ENCODE data around the gene SAMD4A.
"Not testable (repeated sequence)": the region's sequence is repeated elsewhere in the genome, so short reads cannot be mapped to it uniquely, and the experiment has no call there.

The SAMD4A gene

DNA sequence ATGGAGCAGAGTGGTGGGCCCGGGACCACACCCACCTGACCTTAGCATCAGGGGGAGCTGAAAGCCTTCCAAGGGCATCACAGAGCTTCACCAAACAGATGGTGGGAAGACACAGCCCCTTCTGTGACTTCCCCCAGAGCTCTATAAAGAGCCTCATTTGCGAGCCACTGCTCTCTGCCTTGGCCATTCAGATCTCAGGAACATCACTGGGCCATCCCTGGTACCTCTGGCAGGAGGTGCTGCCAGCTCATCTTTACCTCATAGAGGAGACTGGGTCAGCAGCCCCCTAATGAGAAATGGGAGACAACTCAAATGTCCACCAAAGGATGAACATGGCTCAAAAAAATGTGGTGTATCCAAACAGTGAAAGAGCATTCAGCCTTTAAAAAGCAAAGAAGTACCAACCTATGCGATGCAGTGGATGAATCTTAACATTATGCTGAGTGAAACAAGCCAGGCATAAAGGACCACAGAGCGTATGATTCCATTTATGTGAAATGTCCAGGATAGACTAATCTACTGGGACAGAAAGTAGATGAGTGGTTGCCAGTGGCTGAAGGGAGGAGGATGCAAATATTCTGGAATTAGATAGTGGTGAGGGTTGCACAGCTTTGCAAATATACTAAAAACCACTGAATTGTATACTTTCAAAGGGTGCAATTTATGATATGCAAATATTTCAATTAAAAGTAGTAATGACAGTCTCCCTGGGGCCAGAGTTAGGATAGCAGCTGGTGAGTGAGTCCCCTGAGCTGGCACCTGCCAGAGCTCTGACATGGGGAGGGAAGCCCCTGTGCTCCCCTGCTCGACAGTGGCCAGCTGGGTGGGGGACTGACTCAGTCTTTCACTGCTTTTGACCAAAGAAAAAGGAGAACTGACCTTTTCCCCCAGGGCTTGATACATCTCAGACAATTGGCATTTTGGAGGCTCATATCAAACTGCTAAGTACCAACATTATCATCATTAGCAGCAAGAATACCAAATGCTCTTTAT, 219.1 kb downstream of the SAMD4A start:
- no peak for DNase-seq

DNA sequence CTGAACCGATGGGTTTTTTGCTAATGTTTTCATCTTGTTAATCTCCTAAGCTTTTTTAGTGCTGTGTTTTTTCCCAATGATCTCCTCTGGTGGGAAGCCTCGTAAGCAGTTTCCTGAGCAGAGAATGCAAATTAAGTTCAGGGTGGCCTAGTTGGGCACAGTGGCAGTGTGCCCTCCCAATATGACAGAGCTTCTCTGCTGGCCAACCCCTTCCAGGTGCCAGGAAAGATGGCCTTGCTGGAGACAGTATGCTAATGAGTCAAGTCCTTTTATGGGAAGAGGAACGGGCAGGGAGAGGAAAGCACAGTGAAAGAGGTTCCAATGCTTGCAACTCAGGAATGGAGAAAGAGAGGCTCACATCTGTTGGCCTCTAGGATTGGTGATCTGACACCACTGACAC, 219.9 kb downstream of the SAMD4A start:
- DNase-seq: no peak

DNA sequence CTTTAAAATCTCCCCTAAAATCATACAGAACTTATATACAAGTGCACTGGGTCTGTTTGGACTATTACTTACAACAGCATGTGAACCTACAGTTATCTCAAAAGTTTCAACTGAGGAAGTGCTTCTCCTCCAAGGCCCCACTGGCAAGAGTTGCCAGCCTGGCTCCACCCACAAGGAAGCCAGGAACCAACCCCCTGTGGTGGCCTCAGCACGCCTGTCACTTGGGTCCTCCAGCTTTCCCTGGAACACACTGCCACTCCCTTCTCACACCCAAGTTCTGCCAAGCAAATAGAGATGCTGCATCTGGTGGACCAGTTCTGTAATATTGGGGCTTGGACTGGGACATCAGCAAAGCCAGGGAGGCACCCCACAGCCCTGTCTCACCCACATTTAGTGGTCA, 220.3 kb downstream of the SAMD4A start:
- DNase-seq: no peak

DNA sequence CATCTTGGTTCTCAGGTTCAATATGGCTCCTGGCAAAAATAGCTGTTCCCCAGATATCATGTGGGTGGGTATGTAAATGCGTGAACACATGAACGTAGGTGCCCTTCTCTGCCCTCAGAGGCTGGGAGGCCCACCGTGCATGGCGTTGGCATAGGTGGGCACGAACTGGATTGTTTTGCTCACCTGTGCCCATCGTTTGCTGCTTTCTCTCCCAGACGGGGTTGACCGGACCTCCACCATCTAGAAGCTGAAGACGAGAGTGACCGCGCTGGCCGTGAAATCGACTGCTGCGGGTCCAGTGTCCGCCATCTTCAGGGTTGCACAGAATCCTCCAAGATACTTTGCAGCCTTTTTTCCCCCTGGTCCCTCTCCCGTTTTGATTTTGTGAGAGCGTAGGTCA, 221.8 kb downstream of the SAMD4A start:
- DNase-seq: no peak

DNA sequence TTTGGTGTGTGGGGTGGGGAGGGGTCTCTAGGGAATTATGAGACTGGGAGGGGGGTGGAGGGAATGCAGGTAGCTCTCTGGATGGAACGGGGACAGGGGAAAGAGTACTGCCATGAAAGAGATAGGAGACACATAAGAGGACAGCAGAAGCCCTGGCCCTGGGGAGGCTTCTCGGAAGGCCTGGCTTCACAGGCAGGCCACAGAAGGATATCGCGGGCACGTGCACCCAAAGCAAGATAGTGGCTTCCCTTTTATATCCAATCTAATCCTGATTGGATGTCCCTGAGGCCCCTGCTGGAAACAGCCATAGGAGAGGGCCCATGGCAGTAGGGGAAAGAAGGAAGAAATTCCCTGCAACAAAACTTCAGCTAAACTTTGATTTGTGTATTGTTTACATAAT, 222.2 kb downstream of the SAMD4A start:
- no peak for DNase-seq

DNA sequence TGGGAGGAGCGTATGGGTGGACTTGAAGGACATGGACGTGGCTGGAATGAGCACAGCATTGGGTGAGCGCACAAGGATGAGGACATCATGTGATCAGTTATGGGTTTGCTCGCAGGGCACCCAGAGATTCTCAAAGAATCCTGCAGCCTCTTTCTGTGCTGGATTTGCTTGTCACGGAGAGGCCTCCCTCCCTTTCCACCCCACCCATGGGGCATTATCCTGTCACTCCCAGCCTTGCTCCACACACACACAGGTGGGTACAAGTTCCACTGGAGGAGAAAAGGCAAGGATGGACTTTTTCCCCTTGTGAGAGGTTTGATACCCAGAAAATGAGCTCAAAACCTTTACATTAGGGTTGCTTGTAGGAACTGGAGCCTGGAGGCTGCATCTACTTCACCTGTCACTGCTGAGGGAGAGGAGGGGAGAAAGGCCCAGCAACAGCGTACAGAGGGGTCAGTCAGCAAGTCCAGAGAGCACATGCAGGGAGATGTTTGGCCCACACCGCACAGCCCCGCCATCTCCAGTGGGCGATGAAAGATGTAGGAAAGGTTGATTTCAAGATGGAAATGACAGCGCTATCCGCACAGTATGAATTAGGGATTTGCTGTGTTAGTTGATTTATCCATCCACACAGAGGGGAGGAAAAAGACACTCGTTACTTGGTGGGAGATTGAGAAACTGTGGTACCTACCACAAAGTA, 223.0 kb downstream of the SAMD4A start:
- no peak for DNase-seq

DNA sequence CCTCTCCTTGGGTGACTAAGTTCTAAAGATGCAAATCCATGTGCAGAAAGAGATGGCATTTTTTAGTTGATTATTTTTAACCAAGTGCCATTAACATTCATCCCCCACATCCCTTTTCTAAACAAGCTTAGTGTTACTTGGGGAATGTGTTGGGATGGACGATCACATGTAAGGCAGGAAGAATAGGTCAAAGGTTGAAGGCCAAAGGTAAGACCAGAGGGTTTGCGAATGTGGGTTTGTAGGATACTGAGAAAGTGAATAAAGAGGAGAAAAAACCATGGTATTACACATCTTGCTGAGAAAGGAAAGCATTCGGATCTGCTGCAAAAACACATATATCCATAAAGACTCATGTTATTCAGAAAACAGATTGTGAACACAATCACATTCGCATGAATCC, 224.1 kb downstream of the SAMD4A start:
- no peak for DNase-seq

DNA sequence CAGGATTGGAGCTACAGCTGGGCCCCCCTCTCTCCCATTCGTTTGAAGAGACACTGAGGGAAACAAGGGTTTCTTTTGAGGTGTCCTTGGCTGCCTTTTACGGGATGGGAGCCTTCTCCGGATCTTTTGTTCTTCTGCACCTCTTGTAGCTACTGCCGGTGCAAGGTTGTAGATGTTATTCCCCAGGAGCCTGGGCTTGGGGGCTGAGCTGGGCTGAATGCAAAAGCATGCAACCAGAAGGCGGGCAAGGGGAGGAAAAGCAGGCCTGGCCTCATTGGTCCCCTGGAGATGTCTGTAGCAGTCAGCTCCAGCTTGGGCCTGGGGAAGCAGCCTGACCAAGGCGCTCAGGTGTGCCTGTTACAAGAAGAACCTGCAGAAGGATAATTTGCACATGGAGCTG, 225.4 kb downstream of the SAMD4A start:
- DNase-seq: no peak

DNA sequence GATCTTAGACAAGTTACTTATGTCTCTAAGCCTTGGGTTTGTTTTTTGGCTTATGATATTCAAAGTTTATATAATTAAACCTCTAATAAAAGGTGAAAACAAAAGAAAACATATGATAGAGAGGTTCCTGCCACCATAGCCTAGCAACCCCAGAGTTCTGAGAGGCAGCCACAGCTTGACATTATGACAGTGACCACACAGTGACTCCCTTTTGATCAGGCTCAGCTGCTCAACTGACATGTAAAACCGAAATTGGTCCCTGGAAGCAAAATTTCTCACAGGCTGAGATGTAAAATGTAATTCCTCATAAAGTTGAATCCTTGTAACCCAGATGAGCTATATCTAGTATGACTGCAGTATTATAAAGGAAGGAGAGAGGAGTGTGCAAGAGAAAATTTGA, 227.2 kb downstream of the SAMD4A start:
- DNase-seq: no peak

DNA sequence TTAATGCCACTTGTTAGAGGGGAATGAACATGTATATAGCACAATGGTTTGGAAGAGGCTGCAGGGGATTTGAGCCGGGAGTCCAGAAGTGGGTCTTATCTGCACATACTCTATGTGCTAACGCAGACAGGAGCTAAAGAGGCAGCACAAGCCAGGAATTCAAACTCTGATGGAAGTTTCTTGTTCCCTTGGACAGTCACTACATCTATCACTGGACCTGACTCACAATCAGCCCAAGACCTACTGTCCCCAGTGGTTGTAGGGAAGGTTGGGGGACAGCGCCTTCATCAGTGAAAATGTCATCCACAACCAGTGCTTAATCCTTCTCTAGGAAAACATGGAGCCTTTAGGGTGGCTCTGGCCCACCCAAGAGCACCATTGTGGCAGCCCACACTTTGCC, 227.9 kb downstream of the SAMD4A start:
- DNase-seq: no peak

DNA sequence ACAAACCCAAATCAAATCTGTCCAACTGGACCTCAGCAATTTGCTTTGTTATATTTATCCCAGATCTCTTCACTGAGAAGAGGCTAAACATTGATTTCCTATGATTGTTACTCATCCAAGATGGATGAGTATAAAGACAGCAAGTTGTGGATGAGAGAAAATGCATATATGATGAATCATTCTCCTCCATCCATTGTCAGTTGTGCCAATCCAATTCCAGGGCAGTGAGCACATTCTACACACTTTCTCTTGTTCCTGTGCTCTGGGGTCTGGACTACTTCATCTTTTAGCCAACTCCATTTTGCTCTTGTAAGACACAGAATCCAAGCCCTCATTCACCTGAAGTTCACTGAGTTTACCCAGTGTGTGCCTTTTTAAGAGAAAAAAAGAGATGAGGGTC, 230.0 kb downstream of the SAMD4A start:
- DNase-seq: no peak

DNA sequence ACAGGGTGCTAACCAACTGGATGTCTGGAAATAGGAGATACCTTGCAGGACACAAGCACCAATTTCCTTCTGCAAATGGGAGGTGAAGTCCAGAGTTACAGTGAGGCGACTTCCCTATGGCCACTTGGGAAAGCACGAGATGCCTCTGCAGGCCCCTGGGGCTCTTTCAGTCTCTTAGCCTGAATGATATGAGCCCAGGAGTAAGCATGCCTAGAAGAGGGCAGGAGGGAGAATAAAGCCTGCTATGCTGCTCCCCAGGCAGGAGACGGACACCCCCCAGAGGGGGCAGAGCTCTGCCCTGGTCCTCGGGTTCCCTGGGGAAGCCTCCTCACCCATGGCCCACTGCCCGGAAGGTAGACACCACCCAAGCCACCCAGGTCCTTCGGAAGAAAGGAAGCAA, 230.6 kb downstream of the SAMD4A start:
- no peak for DNase-seq

DNA sequence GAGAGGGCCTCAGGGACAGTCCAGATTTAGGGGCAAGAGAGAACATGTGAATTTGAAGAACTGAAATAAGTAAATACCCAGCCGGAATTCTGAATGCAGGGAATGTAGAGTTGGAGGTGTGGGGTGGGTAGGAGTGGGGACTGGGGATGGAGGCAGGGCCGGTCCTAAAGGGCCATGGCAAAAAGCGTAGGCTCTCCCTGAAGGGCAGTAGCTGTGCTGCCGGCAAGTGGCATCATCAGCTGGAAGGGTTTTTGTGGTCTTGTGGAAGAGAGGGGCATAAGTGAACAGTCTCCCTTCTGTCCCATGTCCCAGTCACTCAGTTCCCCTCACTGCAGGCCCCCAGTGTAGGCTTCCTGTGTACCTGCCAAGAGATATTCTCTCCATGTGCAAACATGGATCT, 231.1 kb downstream of the SAMD4A start:
- DNase-seq: no peak

DNA sequence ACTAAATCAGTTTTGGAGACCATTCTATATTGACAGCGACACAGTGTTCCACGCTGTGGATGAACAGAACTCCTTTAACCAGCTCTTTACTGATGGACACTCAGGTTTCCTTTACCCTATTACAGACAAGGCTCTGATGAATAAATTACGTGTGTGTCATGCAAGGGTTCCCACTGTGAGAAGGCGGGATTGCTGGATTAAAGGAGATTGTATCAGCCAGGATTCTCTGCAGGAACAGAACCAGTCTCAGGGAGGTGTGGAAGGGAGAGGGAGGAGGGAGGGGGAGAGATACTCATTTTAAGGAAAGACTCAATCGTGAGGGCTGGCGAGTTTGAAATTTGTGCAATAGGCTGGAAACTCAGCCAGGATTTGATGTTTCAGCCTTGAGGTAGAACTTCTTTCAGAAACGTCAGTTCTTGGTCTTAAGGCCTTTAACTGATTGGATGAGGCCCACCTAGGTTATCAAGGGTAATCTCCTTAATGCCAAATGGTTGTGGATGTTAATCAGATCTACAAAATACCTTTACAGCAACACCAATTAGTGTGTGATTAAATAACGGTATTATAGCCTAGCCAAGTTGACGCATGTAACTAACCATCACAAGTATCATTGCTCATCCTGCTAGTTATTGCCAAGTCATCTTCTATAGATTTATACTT, 231.7 kb downstream of the SAMD4A start:
- DNase-seq: no peak

DNA sequence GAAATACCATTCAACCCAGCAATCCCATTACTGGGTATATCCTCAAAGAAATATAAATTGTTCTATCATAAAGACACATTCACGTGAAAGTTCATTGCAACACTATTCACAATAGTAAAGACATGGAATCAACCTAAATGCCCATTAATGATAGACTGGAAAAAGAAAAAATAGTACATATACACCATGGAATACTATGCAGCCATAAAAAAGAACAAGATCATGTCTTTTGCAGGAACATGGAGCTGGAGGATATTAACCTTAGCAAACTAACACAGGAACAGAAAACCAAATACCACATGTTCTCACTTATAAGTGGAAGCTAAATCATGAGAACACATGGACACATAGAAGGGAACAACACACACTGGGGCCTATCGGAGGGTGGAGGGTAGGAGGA, 234.6 kb downstream of the SAMD4A start:
- DNase-seq: not testable (repeated sequence)

DNA sequence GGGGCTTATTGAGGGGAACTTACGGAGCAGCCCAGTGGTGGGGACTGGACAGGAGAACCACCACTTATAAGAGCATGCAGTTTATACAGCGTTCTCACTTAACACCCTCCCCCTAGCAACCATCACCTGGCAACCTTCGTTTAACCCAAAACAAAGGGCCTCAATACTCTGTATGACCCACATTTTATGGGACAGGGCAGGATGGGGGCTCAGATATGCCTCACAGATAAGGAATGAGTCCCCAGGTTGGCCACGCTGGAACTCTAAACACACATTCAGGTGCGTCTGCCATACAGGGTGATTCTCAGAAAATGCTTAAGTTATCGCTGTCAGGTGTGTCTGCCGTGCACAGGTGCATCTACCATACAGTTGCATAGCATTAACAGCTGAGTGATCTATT, 236.5 kb downstream of the SAMD4A start:
- no peak for DNase-seq

DNA sequence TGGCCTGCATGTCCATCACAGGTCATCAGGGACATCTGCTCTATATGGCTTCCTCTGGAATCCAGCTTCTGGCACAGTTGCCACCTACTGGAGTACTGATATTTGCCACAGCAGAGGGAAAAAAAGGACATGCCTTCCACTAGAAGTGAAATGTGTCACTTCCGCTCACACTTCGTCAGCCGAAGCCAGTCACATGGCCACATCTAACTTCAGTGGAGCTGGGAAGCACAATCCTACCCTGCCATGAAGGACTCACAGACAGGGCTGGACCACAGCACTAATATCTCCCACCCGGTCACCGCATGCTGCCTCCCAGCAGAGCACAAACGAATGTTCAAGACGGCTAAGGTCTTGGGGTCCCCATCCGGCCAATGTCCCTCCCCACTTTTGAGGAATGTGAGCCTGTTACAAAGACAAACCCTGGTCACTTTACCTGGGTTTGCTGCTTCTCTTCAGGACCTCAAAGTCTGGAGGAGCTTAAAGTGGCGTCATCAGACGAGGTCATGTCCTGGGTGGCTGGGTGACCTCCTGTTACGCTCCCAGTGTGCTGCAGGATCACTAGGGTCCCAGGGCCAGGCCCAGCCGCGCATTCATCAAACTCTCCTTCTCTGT, 237.1 kb downstream of the SAMD4A start:
- no peak for DNase-seq

DNA sequence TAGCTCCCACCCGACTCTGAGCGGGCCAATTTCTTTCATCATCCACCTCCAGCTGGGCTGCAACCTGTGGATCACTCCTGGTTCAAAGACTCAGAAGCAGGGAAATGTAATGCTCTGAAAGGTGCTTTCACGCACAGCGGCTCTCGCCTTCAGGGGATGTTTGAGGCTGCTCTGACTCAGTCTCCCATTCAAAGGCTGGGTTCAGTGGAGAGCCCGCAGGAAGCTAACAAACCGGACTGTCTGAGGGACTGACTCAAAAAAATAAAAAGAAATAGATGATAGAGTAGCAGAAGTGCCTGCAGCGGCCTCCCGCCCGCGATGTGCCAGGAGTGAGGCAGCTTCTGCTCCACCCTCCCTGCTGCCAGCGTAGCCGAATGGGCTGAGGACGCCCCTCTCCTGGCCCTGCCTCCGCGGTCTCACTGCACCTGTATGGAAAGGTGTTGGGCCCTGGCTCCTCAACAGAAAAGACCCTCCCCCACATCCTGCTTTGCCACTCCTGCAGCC, 237.7 kb downstream of the SAMD4A start:
- DNase-seq: no peak

DNA sequence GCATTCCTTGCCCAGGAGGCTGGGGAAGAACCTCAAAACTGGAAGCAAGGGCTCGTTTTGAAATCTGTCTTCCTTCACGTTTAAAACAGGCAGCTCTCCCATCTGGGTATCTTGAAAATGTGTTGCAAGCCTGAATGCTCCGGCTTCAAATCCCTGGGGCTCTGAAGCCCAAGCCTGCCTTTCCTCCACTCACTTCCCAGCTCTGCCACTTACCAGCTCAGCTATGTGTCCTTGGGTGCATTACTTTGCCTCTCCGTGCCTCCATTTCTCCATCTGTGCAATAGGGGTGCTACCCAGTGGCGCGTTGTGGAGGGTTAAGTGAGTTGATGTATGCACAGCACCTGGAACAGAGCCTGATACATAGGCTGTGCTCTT, 238.1 kb downstream of the SAMD4A start:
- DNase-seq: no peak

DNA sequence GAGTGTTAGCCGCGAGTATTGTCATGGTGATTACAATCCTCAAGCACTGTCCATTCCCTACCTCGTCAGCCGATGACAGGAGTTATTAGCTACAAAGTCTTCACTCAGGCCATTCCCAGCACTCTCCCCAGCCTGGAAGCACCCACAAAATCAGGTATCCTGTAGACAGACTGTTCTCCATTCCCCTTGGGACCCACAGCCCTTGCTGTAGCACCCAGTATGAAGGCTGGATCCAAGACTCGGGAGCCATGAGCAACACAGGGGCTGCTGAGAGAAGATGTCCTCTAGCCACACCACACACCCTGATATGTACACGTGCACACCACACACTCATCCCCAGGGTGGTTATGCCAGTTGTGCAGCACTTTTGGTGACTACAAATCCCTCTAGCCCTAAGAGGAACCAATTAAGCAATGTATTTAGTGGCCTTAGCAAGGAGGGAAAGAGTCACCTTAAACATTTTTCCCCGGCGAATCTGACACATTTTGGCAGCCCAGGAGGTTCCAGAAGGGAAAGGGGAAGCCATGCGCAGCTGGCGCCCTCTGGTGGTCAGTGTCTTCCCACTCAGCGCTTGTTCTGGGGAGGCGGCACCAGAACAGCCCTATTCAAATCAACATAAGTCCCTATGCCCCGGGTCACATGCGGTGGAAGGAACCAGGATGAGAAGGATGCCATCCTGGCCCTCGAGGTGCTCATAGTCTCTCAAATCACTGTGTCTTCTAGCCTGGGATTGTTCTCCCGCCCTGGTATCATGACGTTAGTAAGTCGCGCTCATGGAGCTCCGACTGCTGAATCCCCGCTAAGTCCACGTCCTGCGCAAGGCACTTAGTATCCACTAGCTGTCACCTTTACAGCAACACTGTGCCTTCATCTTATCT, 238.8 kb downstream of the SAMD4A start:
- no peak for DNase-seq

DNA sequence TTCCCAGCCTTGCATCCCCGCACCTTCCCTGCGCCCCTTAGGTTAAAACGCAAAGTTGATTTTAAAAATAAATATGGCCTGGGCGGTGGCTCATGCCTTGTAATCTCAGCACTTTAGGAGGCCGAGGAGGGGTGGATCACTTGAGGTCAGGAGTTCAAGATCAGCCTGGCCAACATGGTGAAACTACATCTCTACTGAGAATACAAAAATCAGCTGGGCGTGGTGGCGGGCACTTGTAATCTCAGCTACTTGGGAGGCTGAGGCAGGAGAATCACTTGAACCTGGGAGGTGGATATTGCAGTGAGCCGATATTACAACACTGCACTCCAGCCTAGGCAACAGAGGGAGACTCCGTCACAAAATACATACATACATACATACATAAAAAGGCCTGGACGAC, 239.7 kb downstream of the SAMD4A start:
- DNase-seq: no peak

DNA sequence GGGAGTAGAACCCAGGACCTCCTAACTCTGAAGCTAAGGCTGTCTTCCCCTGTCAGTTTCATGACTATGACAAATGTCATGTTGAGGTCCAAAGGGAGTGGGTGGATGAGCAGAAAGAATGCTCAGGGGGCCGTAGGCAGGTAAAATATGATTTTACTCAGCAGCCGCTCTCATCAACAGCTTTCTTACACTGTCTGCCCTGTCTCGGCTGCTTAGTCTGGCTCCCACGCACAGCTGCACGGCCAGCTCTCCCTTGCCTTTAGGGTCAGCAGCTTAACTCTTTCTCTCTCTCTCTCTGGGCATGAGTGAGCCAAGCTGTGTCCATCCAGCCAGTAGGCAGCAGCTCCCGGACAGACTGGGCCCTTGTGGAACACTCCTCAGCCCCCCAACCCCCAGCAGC, 240.5 kb downstream of the SAMD4A start:
- no peak for DNase-seq
